Esophagus (tissue), 2 donors: ENCODE results near the gene MACROH2A2. TPM values are rescaled to one million over a fixed set of nuclear protein-coding genes. Genes with fewer than 3 reads are reported as not detected.

Experiments
- H3K27ac ChIP-seq, 2 donors: one replicate each; pipeline ENCODE4 v1.5.1; 2013; ENCODE audit warnings: low read depth in 2 of 2, mild to moderate bottlenecking in 2 of 2, inconsistent platforms in 1 of 2, low read length in 1 of 2, moderate library complexity in 1 of 2
- H3K27me3 ChIP-seq, 2 donors: one replicate each; pipeline ENCODE4 v1.6.1; 2013; ENCODE audit warnings: low read length in 2 of 2, control low read depth in 1 of 2, mild to moderate bottlenecking in 1 of 2; ENCODE audit not compliant: insufficient read depth in 2 of 2, control insufficient read depth in 1 of 2
- H3K36me3 ChIP-seq, 2 donors: one replicate each; pipeline ENCODE4 v1.6.1; 2013; ENCODE audit warnings: low read length in 1 of 2; ENCODE audit not compliant: control insufficient read depth in 2 of 2, insufficient read depth in 2 of 2
- H3K4me1 ChIP-seq, 2 donors: one replicate each; pipeline ENCODE4 v1.6.1; 2013; ENCODE audit warnings: low read length in 1 of 2; ENCODE audit not compliant: control insufficient read depth in 2 of 2, insufficient read depth in 2 of 2
- H3K4me3 ChIP-seq, 2 donors: one replicate each; pipeline ENCODE4 v1.5.1; 2013; ENCODE audit warnings: low read length in 2 of 2, mild to moderate bottlenecking in 2 of 2, low read depth in 1 of 2, moderate library complexity in 1 of 2
- H3K9me3 ChIP-seq, 2 donors: one replicate each; pipeline ENCODE4 v1.6.1; 2013; ENCODE audit warnings: mild to moderate bottlenecking in 2 of 2, low read depth in 1 of 2, low read length in 1 of 2, moderate library complexity in 1 of 2; ENCODE audit not compliant: control insufficient read depth in 2 of 2, insufficient read depth in 1 of 2
- WGBS, 2 donors: extraction: QIAGEN DNeasy Blood & Tissue Kit; methylation state at CpG; one replicate each; pipeline ENCODE4 v1.1.7; 2013; 5-methylcytosine and 5-hydroxymethylcytosine counted together
- polyA plus RNA-seq, 2 donors: library from polyadenylated mRNA; stranded (reverse); fragments of 200-250 nt; gene quantifications; one replicate each; pipeline ENCODE4 v1.2.3, GENCODE V29; 2013
- donor health status: healthy with polysubstance abuse.
- donor health status: Bipolar disorder and iron deficiency.

Gene MACROH2A2
- polyA plus RNA-seq, 2 donors: 9.4 to 17.4 TPM

GRCh38 chr10:70063418-70064098, 10.9 kb downstream of the MACROH2A2 start:
- WGBS, 2 donors: 75 to 81% methylated on average over 10 of the region's 10 CpGs
- no peaks in the 10 kb centered on the region for H3K4me1 ChIP-seq

GRCh38 chr10:70064486-70064885, 11.8 kb downstream of the MACROH2A2 start:
- Histone ChIP-seq H3K9me3 (no peaks in the 10 kb centered on the region), H3K36me3 (no peaks in the 10 kb centered on the region), H3K27ac (no peak overlapping the region), H3K4me1 (no peaks in the 10 kb centered on the region), H3K27me3 (no peaks in the 10 kb centered on the region), H3K4me3 (no peak overlapping the region)
- 85% methylated on average over 4 of the region's 4 CpGs for WGBS, 2 donors

More at GRCh38 chr10:70063418-70064098, 10.9 kb downstream of the MACROH2A2 start:
- H3K36me3 ChIP-seq: no peaks in the 10 kb centered on the region
- no peak overlapping the region for H3K4me3 ChIP-seq
- H3K9me3 ChIP-seq: no peaks in the 10 kb centered on the region
- H3K27ac ChIP-seq: no peak overlapping the region
- H3K27me3 ChIP-seq: no peaks in the 10 kb centered on the region

GRCh38 chr10:70066190-70066589, 13.5 kb downstream of the MACROH2A2 start:
- Histone ChIP-seq H3K9me3 (no peaks in the 10 kb centered on the region), H3K4me1 (no peaks in the 10 kb centered on the region), H3K36me3 (no peaks in the 10 kb centered on the region), H3K27me3 (no peaks in the 10 kb centered on the region), H3K4me3 (no peak overlapping the region), H3K27ac (no peak overlapping the region)
- 89 to 93% methylated on average over 3 of the region's 3 CpGs for WGBS, 2 donors

- WGBS, 2 donors: 92 to 93% methylated on average over 2 of the region's 2 CpGs
- Histone ChIP-seq H3K4me1 (no peaks in the 10 kb centered on the region), H3K9me3 (no peaks in the 10 kb centered on the region), H3K36me3 (no peaks in the 10 kb centered on the region), H3K4me3 (no peak overlapping the region), H3K27me3 (no peaks in the 10 kb centered on the region), H3K27ac (no peak overlapping the region)
These were observed 14.9 kb downstream of the MACROH2A2 start for GRCh38 chr10:70067586-70067985.

- Histone ChIP-seq H3K9me3 (no peaks in the 10 kb centered on the region), H3K4me1 (no peaks in the 10 kb centered on the region), H3K36me3 (no peaks in the 10 kb centered on the region), H3K27me3 (no peaks in the 10 kb centered on the region), H3K27ac (no peak overlapping the region), H3K4me3 (no peak overlapping the region)
- 95 to 96% methylated on average over 10 of the region's 10 CpGs for WGBS, 2 donors
These were observed 16.3 kb downstream of the MACROH2A2 start for GRCh38 chr10:70068925-70069324.

GRCh38 chr10:70069346-70069745, 16.7 kb downstream of the MACROH2A2 start:
- Histone ChIP-seq H3K27ac (no peak overlapping the region), H3K9me3 (no peaks in the 10 kb centered on the region), H3K27me3 (no peaks in the 10 kb centered on the region), H3K36me3 (no peaks in the 10 kb centered on the region), H3K4me1 (no peaks in the 10 kb centered on the region), H3K4me3 (no peak overlapping the region)
- 88% methylated on average over 5 of the region's 5 CpGs for WGBS, 2 donors

- H3K27me3 ChIP-seq: no peaks in the 10 kb centered on the region
- no peak overlapping the region for H3K4me3 ChIP-seq
- H3K27ac ChIP-seq: no peak overlapping the region
- 94 to 96% methylated on average over 11 of the region's 11 CpGs for WGBS, 2 donors
- no peaks in the 10 kb centered on the region for H3K36me3 ChIP-seq
- no peaks in the 10 kb centered on the region for H3K4me1 ChIP-seq
- H3K9me3 ChIP-seq: no peaks in the 10 kb centered on the region
These were observed 18.2 kb downstream of the MACROH2A2 start for GRCh38 chr10:70070834-70071233.

- no peak overlapping the region for H3K4me3 ChIP-seq
- H3K27ac ChIP-seq: no peak overlapping the region
- H3K36me3 ChIP-seq: no peaks in the 10 kb centered on the region
- no peaks in the 10 kb centered on the region for H3K9me3 ChIP-seq
- H3K4me1 ChIP-seq: peaks cover 0 to 3% of the 10 kb centered on the region in 2 donors
- WGBS, 2 donors: 80 to 81% methylated on average over 2 of the region's 2 CpGs
- no peaks in the 10 kb centered on the region for H3K27me3 ChIP-seq
These were observed 21.5 kb downstream of the MACROH2A2 start for GRCh38 chr10:70074165-70074564.

GRCh38 chr10:70074971-70075370, 22.3 kb downstream of the MACROH2A2 start:
- 92 to 100% methylated on average over 2 of the region's 2 CpGs for WGBS, 2 donors
- H3K27ac ChIP-seq: no peak overlapping the region
- H3K27me3 ChIP-seq: no peaks in the 10 kb centered on the region
- no peak overlapping the region for H3K4me3 ChIP-seq
- no peaks in the 10 kb centered on the region for H3K36me3 ChIP-seq
- no peaks in the 10 kb centered on the region for H3K9me3 ChIP-seq
- H3K4me1 ChIP-seq: peaks cover 0 to 3% of the 10 kb centered on the region in 2 donors

GRCh38 chr10:70078329-70078728, 25.7 kb downstream of the MACROH2A2 start:
- 82 to 88% methylated on average over 5 of the region's 5 CpGs for WGBS, 2 donors
- Histone ChIP-seq H3K27me3 (no peaks in the 10 kb centered on the region), H3K27ac (no peak overlapping the region), H3K9me3 (no peaks in the 10 kb centered on the region), H3K4me1 (peaks cover 0 to 3% of the 10 kb centered on the region in 2 donors), H3K4me3 (no peak overlapping the region), H3K36me3 (no peaks in the 10 kb centered on the region)
